Activated CD8-positive, alpha-beta T cell treated with anti-CD3 and anti-CD28 coated beads for 36 hours (primary cell): ENCODE results near the gene PTPRJ. TPM values are rescaled to one million over a fixed set of nuclear protein-coding genes. Genes with fewer than 3 reads are reported as not detected.
"Not testable (repeated sequence)": the region's sequence is repeated elsewhere in the genome, so short reads cannot be mapped to it uniquely, and the experiment has no call there.

Experiments used
- ATAC-seq: fragments of 200-7000 bp; cut with Tn5 transposase; one replicate; pipeline ENCODE4 v1.10.0; 2021; ENCODE audit warnings: mild to moderate bottlenecking, moderate library complexity
- CTCF ChIA-PET: fragments of 350-600 bp; sonication (Branson Sonifier 250); formaldehyde crosslinking; loops from one replicate; lab custom pipeline; 2021; ENCODE audit warnings: antibody characterized with exemption; lab: Charles Lee
- POLR2A ChIA-PET: fragments of 350-600 bp; sonication (Branson Sonifier 250); formaldehyde crosslinking; loops from one replicate; lab custom pipeline; 2021; ENCODE audit warnings: antibody characterized with exemption; lab: Charles Lee
- DNase-seq: peaks from one replicate; pipeline ENCODE4 v3.0.0-alpha.2; 2020
- H3K27ac Mint-ChIP-seq: one replicate; pipeline ENCODE4 v1.8.0; 2021; ENCODE audit warnings: mild to moderate bottlenecking, mixed read lengths
- H3K27me3 Mint-ChIP-seq: one replicate; pipeline ENCODE4 v1.8.0; 2021; ENCODE audit warnings: mixed read lengths
- H3K36me3 Mint-ChIP-seq: one replicate; pipeline ENCODE4 v1.8.0; 2021; ENCODE audit warnings: low read depth, mixed read lengths
- H3K4me1 Mint-ChIP-seq: one replicate; pipeline ENCODE4 v1.8.0; 2021; ENCODE audit warnings: low read depth, mixed read lengths
- H3K4me3 Mint-ChIP-seq: one replicate; pipeline ENCODE4 v1.8.0; 2021; ENCODE audit warnings: mild to moderate bottlenecking, moderate library complexity, mixed read lengths
- H3K9me3 Mint-ChIP-seq: one replicate; pipeline ENCODE4 v1.8.0; 2021; ENCODE audit warnings: mixed read lengths
- CTCF ChIP-seq: fragments of 200-600 bp; IDR thresholded peaks from one replicate; pipeline ENCODE4 v1.8.0; 2022; ENCODE audit warnings: antibody characterized with exemption, mild to moderate bottlenecking
- intact Hi-C: fragments of 100-400 bp; cut with micrococcal nuclease; formaldehyde crosslinking; loops from one replicate; pipeline ENCODE4 v1.10.0; 2022
- total RNA-seq, 2 experiments: library from RNA; stranded (reverse); gene quantifications; one replicate each; pipeline ENCODE4 v1.2.3, GENCODE V29; 2021

Gene PTPRJ
- total RNA-seq, 2 experiments from 2014 or later, result 21.5 to 23.4 TPM

- ChIA-PET POLR2A (interaction anchor here (0.6 kb wide), 1 partner anchor 92 kb away, joined by 3 read pairs; no protein-coding TSS in a partner anchor), CTCF (no interaction called here)
- ATAC-seq (no peak), DNase-seq (no peak)
- Mint-ChIP-seq H3K36me3 (no peaks in the 10 kb centered on the region), H3K9me3 (no peaks in the 10 kb centered on the region), H3K4me1 (no peaks in the 10 kb centered on the region), H3K4me3 (no peak overlapping the region), H3K27me3 (no peaks in the 10 kb centered on the region), H3K27ac (no peak overlapping the region)
- intact Hi-C loops, result no loop called here
- no peak for TF ChIP-seq CTCF
These were observed 202.6 kb downstream of the PTPRJ start for GRCh38 chr11:48182860-48183526.

- Mint-ChIP-seq H3K36me3 (no peaks in the 10 kb centered on the region), H3K4me3 (no peak overlapping the region), H3K27ac (no peak overlapping the region), H3K27me3 (peaks cover 3% of the 10 kb centered on the region), H3K4me1 (no peaks in the 10 kb centered on the region), H3K9me3 (peaks cover 2% of the 10 kb centered on the region)
- ChIA-PET POLR2A (no interaction called here), CTCF (interaction anchor here (1.4 kb wide), 1 partner anchor 11 kb away, joined by 4 read pairs; no protein-coding TSS in a partner anchor)
- TF ChIP-seq CTCF, result no peak
- ATAC-seq, result no peak
- intact Hi-C loops, result no loop called here
- no peak for DNase-seq
These were observed 204.1 kb downstream of the PTPRJ start for GRCh38 chr11:48184452-48184851.

- H3K36me3 Mint-ChIP-seq, ATAC-seq, intact Hi-C loops, H3K27me3 Mint-ChIP-seq, CTCF ChIA-PET: not testable (repeated sequence)
- H3K4me3 Mint-ChIP-seq, result peak overlapping the region; percentile 10
- H3K27ac Mint-ChIP-seq, result peak overlapping the region; percentile 49
- peaks cover 13% of the 10 kb centered on the region for H3K9me3 Mint-ChIP-seq
- POLR2A ChIA-PET, result interaction anchor here (1.2 kb wide), 1 partner anchor 11 kb away, joined by 3 read pairs; no protein-coding TSS in a partner anchor
- DNase-seq, result peak; percentile 50
- H3K4me1 Mint-ChIP-seq, result peaks cover 18% of the 10 kb centered on the region
These were observed 210.7 kb downstream of the PTPRJ start for GRCh38 chr11:48190906-48191654.

GRCh38 chr11:48193876-48194275 is 213.5 kb downstream of the PTPRJ start:
- intact Hi-C loops, result no loop called here
- DNase-seq (no peak), ATAC-seq (no peak)
- Mint-ChIP-seq H3K36me3 (no peaks in the 10 kb centered on the region), H3K9me3 (peaks cover 22% of the 10 kb centered on the region), H3K4me1 (peaks cover 18% of the 10 kb centered on the region), H3K4me3 (no peak overlapping the region), H3K27ac (no peak overlapping the region), H3K27me3 (peaks cover 3% of the 10 kb centered on the region)
- POLR2A ChIA-PET, result no interaction called here
- CTCF ChIA-PET, result no interaction called here
- no peak for TF ChIP-seq CTCF

- no peak for ATAC-seq
- no peak overlapping the region for H3K27ac Mint-ChIP-seq
- intact Hi-C loops, result no loop called here
These were observed 227.5 kb downstream of the PTPRJ start for GRCh38 chr11:48207881-48208280.

More at GRCh38 chr11:48207881-48208280, 227.5 kb downstream of the PTPRJ start:
- H3K27me3 Mint-ChIP-seq, result peaks cover 7% of the 10 kb centered on the region
- ChIA-PET CTCF (interaction anchor here (2.0 kb wide), 1 partner anchor 35 kb away, joined by 6 read pairs; no protein-coding TSS in a partner anchor), POLR2A (no interaction called here)
- H3K4me3 Mint-ChIP-seq, result no peak overlapping the region
- no peaks in the 10 kb centered on the region for H3K4me1 Mint-ChIP-seq
- peaks cover 1% of the 10 kb centered on the region for H3K9me3 Mint-ChIP-seq
- H3K36me3 Mint-ChIP-seq, result no peaks in the 10 kb centered on the region
- DNase-seq, result no peak
- no peak for TF ChIP-seq CTCF
